HEK293T (cell line): ENCODE results near the gene JMJD1C.

Experiments
- SUZ12 ChIP-seq: fragments of 450-650 bp; IDR thresholded peaks from 2 replicates; pipeline ENCODE4 v1.6.1; 2016; ENCODE audit warnings: mild to moderate bottlenecking
- ZNF384 ChIP-seq: fragments of 450-650 bp; IDR thresholded peaks from 2 replicates; pipeline ENCODE4 v1.6.1; 2016

- TF ChIP-seq SUZ12: no peak
- TF ChIP-seq ZNF384: no peak
Measured at GRCh38 chr10:63119041-63119440, 346.7 kb downstream of the JMJD1C start.
